GM12873 (cell line): ENCODE results near the gene MYH11.

Experiments used
- CTCF ChIP-seq: IDR thresholded peaks from 2 replicates; pipeline ENCODE4 v1.5.1; 2012; ENCODE audit warnings: low read depth, mild to moderate bottlenecking, moderate library complexity, low read length, control low read depth; ENCODE audit not compliant: insufficient read depth; ENCODE audit errors: missing control alignments

Gene MYH11

GRCh38 chr16:15672514-15673167 lies 184.2 kb downstream of the MYH11 start:
- no peak for TF ChIP-seq CTCF

DNA sequence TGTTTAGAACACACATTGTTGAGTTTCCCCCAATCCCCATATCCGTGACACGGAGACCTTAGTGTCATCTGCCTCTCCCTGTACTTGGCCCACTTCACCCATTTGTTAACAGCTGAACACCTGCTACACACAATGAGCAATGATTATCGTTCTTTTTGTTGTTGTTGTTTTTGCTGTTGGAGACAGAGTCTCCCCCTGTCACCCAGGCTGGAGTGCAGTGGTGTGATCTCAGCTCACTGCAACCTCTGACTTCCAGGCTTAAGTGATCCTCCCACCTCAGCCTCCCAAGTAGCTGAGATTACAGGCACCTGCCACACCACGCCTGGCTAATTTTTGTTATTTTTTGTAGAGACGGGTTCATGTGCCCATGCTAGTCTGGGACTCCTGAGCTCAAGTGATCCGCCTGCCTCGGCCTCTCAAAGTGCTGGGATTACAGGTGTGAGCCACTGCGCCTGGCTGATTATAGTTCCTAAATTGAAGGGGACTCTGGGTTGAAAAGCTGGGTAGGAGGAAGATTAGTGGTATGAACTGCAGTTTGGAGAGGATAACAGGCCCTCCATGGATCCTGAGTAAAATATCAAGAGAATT lies 185.2 kb downstream of the MYH11 start:
- no peak for TF ChIP-seq CTCF

DNA sequence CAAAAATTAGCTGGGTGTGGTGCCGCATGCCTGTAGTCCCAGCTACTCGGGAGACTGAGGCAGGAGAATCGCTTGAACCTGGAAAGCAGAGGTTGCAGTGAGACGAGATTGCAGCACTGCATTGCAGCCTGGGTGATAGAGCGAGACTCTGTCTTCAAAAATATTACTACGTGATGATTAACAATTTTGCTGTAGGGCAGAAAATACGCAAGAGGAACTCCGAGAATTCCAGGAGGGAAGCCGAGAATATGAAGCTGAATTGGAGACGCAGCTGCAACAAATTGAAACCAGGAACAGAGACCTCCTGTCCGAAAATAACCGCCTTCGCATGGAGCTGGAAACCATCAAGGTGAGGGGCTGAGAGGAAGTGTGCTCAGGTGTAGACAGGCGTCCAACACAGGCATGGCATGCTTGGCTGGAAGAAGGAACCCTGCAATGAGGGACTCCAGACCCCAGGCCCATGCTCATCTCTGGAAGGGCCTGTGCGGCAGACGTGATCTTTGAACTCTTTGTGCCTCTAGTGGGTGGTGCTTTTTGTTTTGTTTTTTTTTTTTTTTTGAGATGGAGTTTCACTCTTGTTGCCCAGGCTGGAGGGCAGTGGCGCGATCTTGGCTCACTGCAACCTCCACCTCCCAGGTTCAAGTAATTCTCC lies 189.6 kb downstream of the MYH11 start:
- TF ChIP-seq CTCF, result no peak

DNA sequence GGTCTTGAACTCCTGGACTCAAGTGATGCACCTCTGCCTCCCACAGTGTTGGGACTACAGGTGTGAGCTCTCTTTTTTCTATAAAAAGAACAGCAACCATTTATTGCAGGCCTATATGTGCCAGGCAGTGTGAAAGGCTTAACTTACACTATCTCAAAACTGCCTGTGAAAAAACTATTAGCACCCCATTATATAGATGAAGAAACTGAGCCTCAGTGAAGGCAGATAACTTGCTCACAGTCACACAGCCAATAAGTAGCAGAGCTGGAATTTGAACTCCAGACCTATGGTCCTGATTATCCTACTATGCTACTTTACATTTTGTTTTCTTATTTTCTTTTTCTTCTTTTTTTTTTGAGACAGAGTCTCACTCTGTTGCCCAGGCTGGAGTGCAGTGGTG lies 191.7 kb downstream of the MYH11 start:
- no peak for TF ChIP-seq CTCF

GRCh38 chr16:15660203-15660601 lies 196.6 kb downstream of the MYH11 start:
- TF ChIP-seq CTCF, result no peak

GRCh38 chr16:15658556-15658955 lies 198.3 kb downstream of the MYH11 start:
- TF ChIP-seq CTCF, result no peak

GRCh38 chr16:15658149-15658548 lies 198.7 kb downstream of the MYH11 start:
- no peak for TF ChIP-seq CTCF
